D721Med (cell line): ENCODE measurements around the gene DIP2B.

Source experiments
- DNase-seq: peaks from one replicate; pipeline ENCODE4 v3.0.0; 2011; ENCODE audit warnings: low spot score; ENCODE audit not compliant: insufficient read length
- FAIRE-seq: peaks from 2 replicates; lab custom pipeline; 2011; peaks lifted over from hg19 to GRCh38; lab: Jason Lieb, UNC
- CTCF ChIP-seq: IDR thresholded peaks from 2 replicates; pipeline ENCODE4 v1.5.1; 2012; ENCODE audit warnings: mild to moderate bottlenecking, control low read depth; ENCODE audit not compliant: insufficient read depth; ENCODE audit errors: missing control alignments

DIP2B gene

GRCh38 chr12:50699154-50699553, 194.4 kb downstream of the DIP2B start:
- TF ChIP-seq CTCF, result no peak
- FAIRE-seq, result no peak
- DNase-seq, result no peak

DNA sequence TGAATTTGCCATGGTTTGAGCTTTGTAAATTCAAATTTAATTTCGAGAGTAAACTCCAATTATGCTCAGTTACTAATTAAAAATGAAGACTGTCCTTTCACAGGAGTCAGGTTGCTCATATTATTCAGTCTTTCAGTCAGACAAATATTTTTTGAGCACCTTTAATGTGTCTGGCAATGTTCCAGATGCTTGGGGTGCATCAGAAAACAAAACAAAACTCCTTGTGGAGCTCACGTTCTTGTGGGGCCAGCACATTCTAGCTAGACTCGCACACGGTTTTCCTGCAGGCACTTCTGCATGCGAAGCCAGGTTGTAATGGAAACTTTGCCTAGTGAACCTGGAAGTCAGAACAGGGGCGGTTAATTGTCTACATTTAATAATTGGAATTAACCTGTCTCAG, 195.2 kb downstream of the DIP2B start:
- DNase-seq (no peak), FAIRE-seq (no peak)
- no peak for TF ChIP-seq CTCF

DNA sequence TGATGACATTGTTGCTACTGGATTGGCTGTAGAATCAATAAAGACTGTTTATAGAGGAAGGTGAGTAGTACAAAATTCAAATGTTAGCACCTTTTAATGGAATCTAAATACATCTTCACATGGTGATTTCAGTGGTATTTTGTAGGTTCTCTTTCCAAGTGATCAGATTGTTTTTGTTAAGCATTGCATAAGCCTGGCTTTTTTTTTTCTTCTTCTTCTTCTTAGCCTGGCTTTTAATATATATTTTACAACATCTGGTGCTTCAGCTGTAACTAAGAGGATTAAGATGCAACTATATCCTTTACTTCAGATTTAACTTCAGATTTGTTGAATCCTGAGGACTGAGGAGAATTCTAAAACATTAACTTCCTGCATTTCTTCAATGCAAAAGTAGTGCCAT, 201.8 kb downstream of the DIP2B start:
- no peak for FAIRE-seq

GRCh38 chr12:50707396-50707795, 202.6 kb downstream of the DIP2B start:
- FAIRE-seq, result no peak
- TF ChIP-seq CTCF, result no peak

More for the DNA sequence above, 201.8 kb downstream of the DIP2B start:
- no peak for TF ChIP-seq CTCF
- DNase-seq, result no peak

GRCh38 chr12:50708631-50709030, 203.8 kb downstream of the DIP2B start:
- DNase-seq (no peak), FAIRE-seq (no peak)
- TF ChIP-seq CTCF, result no peak

More at GRCh38 chr12:50707396-50707795, 202.6 kb downstream of the DIP2B start:
- no peak for DNase-seq

GRCh38 chr12:50711121-50711520, 206.3 kb downstream of the DIP2B start:
- no peak for TF ChIP-seq CTCF
- DNase-seq (no peak), FAIRE-seq (no peak)

- DNase-seq, result no peak
- TF ChIP-seq CTCF, result no peak
- no peak for FAIRE-seq
These were observed 210.4 kb downstream of the DIP2B start for GRCh38 chr12:50715174-50715573.
